Retina (tissue), 1 donor: ENCODE results near the gene LIMK1.
"Not testable (repeated sequence)": the region's sequence is repeated elsewhere in the genome, so short reads cannot be mapped to it uniquely, and the experiment has no call there.

Source experiments
- DNase-seq: peaks from one replicate; pipeline ENCODE4 v3.0.0-alpha.2; 2016

Gene LIMK1

DNA sequence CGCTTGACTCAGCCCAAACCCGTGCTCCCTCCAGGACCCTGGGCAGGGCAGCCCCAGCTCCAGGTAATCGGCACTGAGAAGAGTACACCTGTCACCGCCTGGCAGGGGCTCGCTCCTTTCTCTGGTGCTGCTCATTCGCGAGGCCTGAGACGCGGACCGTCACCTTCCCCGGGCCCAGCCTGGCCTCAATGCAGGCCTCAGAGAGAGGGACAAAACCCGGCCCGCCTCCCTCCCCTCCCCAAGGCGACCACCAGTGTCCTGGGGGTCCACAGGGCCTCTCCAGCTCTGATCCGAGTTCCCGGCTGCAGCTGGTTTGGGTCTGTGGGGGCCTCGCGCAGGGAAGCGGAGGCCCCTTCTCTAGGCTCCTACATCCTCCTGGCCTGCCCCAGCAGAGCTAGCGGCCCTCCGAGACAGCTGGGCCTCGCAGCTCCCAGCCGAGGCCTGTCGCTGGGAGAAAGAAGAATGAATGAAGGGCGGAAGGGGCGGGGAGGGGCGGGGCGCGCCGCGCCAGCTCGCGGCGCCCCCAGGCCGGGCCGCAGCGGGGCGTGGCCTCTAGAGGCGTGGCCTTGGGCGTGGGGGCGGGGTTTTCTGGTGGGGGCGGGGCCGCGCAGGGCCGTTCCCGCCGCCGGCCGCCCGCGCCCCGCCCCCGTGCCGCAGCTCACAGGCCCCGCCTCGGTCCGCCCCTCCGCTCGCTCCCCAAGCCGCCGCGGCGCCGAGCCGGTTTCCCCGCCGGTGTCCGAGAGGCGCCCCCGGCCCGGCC, at the start of gene LIMK1:
Gene LIMK1, plus strand, starts transcription at position 688 of the 760 bp plus-strand sequence. CDS start 187 bp downstream, outside the sequence.
- DNase-seq, result peak; percentile 90

DNA sequence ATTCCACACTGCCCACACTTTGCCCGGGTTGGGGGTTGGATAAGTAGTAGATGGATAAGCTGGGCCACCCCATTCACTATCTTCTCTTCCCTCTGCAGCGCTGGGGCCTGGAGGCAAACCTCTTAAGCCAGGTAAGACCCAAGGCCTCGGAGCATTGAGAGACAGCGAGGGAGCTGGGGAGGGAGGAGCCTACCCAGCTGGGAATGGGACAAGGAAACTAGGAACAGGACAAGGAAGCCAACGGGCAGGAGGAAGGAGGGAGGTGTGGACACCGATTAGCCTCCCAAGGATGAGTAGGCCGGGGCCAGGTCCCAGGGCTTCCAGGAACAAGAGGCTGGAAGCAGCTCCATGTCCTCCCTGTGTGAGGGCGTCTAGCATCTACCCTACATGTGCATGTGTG, 46.0 kb upstream of the LIMK1 start:
- DNase-seq, result no peak

DNA sequence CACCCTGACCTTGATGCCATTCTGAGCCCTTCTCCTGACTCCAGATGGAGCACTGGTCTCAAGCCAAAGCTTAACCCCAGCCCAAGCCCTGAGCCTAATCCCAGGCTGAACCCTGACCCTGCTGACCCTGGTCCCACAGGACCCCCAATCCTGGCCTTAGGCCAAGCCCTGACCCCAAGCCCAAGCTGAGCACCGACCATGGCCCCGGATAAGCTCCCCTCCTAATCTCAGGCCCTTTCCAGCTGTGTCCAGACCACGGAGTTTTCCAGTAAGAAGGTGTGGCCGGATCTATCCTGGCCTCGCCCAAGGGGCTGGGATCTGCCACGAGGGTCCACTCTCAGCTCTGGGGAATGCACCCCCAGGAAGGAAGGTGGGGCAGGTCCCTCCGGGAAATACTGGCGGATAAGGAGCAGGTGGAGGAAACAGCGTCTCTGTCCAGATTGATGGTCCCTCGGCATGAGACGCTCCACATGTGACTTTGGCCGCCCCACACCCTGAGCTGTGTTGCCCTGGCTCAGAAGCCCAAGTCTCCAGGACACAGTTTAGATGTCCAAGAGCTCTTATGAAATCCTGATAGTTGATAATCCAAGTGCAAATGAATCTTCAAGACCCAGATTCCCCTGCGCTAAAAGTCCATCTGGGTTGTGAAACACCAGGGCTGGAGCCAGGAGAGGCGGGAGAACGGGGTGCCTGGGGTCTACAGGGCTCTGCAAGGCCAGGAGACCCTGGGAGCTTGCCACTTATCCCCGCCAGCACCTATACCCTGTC, 45.2 kb upstream of the LIMK1 start:
- no peak for DNase-seq

DNA sequence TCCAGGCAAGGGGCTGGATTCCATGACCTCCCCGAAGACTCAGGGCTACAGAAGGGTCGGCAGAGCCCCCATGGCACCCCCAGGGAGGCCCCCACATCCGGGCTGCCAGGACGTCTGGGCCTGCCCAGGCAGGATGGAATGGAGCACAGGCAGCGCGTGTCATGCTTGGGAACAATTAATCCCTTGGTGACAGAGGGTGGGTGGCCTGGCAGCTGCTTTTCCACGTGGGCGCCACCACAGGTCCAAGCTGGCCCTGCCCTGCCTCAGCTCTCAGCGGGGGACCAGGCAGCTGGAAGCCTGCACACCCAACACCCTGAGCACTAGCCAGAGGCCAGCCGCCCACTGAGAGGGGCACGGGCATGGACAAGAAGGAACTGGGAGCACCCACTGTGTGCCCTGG, 44.3 kb upstream of the LIMK1 start:
- no peak for DNase-seq

DNA sequence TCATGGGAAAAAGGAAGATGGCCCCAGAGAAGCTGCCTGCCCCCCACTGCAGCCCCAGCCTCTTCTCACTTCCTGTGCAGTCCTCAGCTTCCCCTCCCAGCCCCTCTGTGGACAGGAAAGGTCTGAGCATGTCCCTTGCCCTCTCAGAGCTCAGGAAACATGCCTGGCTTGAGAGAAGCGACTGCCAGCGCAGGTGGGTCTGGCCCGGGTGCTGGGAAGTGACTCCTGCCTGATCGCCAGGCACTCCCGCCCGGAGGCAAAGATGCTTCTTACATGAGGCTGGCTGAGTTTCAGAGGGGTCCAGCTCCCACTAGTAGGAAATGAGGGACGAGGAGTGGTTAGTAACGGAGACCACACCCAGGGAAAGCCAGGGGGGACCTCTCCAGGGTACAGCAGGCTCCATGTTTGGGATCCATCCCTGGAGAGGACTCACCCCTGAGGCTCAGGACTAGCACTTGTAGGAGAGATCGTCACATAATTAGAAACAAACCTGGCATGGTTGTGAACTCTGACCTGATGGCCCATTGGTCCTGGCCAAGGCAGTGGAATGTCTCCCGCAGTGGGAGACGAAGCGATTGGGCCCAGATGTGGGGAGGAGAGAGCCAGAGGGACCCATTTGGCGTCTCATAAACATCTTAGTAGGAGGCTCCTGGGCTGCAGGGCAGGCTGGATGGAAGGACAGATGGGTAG, 43.4 kb upstream of the LIMK1 start:
- no peak for DNase-seq

DNA sequence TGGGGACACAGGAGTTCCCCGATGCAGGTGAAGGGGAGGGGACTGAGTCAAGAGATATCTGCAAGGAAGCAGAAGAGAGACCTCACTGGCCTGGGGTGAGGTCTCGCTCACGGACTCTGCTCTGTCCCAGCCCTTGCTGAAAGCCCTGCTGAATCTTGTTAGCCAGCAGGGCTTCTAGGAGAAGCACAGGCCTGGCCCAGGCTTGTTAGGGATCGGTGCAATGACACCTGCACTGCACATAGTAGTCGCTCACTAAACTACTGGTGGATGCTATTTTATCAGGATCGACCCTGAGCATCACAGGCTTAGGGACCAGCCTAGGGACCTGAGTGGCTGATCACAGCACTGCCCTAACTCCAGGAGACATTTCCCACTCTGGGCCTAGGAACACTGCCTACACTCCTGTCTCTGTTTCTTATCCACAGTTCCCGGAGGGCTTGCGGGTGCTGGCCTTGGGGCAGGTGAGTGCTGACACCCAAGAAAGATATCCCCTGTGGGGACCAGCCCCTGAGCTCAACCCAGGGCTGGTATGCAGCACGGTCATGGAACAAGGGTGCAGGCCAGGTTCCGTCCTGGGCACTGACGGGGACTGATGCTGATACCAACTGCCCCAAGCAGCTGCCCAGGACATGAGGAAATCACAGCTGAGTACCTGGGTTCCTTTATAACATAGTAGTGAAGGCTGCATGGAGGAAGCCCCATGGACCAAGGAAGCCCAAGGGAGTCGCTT, 42.6 kb upstream of the LIMK1 start:
- DNase-seq, result no peak

DNA sequence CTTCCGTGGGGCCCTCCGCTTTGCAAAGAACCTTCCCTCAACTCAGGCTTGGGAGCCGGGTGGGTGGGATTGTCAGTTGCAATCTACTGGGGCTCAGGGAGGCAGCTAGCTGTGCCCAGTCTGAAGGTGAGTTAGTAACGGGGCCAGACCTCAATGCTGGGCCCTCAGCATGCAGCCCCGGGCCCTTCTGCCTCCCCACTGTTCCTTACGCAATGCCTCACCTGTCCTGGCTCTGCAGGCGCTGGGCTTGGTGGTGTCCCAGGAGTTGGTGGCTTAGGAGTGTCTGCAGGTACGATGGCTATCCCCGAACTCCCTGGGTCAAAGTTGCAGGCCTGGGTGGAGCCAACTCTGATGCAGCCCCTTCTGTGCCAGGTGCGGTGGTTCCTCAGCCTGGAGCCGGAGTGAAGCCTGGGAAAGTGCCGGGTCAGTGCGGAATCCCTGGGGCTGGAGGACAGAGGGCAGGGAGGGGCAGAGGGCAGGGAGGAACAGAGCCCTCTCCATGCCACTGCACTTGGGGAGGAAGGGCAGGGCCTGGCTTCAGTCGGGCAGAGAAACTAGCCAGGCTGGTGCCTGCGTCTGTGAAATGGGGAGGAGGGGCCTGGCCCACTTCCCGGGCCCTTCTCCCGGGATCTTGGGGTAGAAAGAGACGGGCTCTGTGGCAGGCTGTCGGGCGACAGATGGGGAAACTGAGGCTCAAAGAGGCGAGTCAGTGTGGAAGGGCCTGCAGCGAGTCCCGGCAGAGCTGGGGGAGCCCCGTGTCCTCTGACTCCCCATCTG, 40.7 kb upstream of the LIMK1 start:
- no peak for DNase-seq

DNA sequence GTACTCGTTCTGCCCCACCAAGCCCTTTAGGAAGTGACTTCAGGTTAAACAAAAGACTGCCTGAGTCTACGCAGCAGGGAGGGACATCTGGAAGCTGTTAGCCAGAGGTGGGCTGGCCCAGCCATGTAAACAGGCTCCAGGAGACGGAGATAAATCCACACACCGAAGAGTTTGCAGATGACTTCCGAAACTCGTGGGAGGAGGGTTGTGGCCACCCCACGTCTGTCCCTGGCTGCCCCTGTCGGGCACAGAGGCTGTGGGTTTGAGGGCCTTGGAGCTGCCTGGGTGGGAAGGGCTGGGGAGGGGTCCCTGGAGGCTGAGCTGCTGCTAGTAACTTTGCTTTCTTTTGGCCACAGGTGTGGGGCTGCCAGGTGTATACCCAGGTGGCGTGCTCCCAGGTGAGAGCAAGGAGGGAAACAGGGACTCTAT, 40.1 kb upstream of the LIMK1 start:
- no peak for DNase-seq

DNA sequence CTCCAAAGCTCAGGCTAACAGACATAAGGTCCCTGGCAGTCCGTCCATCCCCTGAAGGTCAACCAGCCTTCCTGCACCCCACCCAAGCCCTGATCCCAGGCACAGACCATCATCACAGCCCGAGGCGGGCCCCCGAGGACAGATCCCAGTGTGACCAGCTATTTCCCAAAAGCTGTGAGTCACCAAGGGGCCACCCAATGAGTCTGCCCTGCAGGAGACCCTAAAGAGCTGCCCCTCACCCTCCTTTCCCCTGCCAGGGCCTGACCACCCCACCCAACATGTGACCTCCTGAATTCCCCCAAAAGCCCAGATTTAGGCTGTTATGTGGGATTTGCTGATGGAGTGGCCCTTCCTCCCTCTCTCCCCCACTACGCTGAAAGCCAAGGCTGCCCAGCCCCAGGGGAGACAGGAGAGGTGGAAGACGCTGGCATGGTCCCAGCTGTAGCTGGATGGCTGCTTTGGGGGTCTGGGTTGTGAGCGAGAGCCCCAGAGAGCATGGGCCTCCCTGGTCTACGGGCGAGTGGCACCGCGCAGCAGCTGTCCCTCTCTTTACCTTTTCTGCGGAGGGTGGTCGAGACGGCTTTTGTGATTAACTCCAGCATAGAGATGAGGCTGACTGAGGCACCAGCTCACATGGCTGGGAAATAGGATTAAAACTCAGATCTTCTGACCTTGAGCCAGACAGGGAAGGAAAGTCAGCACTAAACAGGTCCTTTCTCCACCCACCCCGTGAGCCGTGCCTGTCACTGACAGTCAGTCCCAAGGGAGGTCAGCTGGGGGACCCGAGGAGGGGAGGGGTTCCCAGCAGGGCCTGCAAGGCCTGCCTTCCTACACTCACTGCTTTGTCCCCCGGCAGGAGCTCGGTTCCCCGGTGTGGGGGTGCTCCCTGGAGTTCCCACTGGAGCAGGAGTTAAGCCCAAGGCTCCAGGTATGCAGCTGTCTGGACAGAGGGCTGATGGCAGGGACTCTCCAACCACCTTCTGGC, 38.9 kb upstream of the LIMK1 start:
- no peak for DNase-seq

DNA sequence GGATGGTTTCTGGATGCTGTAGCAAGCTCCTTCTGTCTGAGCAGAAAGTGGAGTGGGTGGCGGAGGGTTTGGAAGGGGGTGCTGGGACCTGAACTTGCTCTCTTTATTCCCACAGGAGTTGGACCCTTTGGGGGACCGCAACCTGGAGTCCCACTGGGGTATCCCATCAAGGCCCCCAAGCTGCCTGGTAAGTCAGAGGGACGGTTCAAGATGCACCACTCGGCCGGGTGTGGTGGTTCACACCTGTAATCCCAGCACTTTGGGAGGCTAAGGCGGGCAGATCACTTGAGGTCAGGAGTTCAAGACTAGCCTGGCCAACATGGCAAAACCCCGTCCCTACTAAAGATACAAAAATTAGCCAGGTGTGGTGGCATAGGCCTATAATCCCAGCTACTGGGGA, 37.0 kb upstream of the LIMK1 start:
- DNase-seq, result not testable (repeated sequence)

DNA sequence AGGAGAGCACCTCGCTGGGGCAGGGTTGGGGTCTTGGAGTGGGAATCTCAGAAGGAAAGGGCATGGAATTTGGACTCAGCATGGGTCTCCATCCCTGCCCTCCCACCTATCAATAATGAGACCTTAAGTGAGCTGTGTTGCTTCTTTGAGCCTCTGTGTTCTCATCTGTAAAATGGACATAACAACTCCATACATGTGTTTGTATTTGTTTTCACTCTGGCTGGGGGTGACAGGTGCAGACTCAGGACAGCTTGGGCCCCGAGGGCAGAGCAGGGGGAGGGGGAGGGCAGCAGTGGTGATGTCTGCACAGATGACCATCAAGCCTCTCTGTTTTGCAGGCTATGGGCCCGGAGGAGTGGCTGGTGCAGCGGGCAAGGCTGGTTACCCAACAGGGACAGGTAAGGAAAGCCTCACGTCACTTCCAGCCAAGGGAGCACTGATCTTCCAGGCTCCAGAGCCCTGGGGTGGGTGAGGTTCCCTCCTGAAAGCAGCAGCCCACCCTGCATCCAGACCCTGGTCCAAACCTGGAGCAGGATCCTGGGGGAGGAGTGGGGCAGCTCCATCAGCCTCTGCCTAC, 35.7 kb upstream of the LIMK1 start:
- DNase-seq, result no peak

DNA sequence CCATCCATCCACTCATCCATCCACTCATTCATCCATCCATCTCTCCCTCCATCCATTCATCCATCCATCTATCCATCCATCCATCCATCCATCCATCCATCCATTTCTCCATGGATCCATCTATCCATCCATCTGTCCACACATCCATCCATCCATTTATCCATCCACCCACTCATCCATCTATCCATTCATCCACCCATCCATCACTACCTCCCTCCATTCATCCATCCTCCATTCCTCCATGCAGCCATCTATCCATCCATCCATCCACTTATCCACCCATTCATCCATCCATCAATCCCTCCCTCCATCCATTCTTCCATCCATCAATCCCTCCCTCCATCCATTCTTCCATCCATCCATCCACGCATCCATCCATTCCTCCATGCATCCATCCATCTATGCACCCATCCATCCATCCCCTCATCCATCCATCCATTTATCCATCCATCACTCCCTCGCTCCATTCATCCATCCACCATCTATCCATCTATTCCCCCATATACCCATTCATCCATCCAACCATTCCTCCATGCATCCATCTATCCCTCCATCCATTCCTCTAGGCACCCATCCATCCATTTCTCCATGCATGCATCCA, 34.5 kb upstream of the LIMK1 start:
- DNase-seq, result no peak

DNA sequence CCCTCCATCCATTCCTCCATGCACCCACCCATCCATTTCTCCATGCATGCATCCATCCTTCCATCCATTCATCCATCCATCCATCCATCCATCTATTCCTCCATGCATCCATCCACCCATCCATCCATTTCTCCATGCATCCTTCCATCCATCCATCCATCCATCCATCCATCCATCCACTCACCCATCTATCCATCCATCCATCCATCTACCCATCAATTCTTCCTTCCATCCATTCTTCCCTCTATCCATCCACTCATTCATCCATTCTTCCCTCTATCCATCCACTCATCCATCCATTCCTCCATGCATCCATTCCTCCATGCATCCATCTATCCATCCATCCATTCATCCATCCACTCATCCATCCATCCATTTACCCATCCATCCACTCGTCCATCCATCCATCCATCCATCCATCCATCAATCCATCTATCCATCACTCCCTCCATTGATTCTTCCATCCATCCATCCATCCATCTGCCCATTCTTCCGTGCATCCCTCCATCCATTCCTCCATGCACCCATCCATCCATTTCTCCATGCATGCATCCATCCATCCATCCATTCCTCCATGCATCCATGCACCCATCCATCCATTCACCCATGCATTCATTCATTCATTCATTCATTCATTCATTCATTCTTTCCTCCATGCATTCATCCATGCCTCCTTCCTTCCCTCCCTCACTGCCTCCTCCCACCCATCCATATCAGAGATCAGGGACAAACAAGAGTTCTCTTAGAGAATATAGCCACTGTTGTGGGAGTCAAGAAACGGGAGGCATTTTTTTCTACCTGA, 33.4 kb upstream of the LIMK1 start:
- no peak for DNase-seq

DNA sequence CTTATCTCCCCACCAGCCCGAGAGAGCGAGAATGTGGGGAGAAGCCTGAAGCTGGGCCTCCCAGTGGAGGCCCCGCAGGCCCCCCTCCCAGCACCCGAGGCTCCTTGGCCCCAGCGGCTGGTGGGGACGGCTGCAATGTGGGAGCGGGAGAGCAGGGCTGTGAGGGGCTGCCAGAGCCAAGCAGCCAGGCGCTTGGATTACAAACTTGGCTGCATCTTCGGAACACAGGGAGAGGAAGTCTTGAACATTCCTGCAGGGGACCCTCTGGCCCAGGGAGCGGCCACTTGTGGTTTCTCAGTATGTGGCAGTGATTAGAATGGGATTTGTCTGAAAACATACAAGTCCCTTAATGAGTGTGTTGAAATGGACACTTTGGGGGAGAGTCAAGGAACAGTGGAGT, 32.4 kb upstream of the LIMK1 start:
- no peak for DNase-seq

DNA sequence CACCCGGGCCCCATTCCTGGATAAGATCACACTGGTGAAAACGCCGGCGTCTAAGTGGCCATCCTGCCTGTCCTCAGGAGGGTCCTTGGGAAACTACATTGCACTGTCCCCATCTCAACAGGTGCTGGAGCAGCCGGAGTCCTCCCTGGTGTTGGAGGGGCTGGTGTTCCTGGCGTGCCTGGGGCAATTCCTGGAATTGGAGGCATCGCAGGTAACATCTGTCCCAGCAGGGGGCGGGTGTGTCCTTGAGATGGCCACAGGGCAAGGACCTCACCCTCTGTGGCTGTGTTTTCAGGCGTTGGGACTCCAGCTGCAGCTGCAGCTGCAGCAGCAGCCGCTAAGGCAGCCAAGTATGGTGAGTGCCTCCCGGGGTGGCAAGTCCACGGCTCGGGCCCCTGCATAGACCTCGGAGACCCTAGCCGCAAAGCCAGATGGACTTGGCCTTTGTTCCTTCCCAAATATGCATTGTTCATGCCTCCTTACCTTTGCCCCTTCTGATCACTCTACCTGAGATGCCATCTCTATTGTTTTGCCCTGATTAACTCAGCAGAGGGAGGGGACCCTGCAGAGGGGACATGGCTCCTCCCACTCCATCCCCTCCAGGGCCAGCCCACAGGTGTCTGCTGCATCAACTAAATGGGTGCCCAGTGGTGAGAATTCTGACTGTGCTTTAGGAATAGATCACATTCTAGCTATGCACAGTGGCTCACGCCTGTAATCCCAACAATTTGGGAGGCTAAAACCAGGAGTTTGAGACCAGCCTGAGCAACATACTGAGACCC, 31.8 kb upstream of the LIMK1 start:
- no peak for DNase-seq

DNA sequence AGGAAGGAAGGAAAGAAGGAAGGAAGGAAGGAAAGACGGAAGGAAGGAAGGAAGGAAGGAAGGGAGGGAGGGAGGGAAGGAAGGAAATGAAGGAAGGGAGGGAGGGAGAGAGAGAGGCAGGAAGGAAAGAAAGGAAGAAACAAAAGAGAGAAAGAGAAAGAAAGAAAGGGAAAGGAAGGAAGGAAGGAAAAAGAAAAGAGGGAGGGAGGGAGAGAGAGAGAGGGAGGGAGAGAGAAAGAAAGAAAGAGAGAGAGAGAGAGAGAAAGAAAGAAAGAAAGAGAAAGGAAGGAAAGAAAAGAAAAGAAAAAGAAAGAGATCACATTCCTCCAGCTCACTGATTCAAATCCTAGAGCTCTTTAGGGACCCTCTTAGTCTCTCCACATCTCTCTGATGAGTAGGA, 31.0 kb upstream of the LIMK1 start:
- no peak for DNase-seq

DNA sequence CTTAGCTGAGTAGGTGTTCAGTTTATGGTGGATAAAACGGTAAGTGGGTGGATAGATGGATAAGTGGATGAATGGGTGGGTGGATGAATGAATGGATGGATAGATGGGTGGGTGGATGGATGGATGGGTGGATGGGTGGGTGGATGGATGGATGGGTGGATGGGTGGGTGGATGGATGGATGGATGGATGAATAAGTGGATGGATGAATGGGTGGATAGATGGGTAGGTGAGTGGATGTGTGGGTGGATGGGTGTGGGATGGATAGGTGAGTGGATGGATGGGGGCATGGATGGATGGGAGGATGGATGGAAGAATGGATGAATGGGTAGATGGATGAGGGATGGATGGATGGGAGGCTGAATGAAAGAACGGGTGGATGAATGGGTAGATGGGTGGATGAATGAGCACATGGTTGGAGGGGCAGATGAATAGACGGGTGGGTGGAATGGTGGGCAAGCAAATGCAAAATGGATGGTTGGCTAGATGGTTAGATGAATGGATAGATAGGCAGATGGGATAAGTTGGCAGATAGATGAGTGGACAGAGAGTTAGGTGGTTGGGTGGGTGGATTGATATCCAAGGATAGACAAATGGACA, 29.9 kb upstream of the LIMK1 start:
- DNase-seq, result no peak
